ENCODE results near the gene GGNBP2.

DNA sequence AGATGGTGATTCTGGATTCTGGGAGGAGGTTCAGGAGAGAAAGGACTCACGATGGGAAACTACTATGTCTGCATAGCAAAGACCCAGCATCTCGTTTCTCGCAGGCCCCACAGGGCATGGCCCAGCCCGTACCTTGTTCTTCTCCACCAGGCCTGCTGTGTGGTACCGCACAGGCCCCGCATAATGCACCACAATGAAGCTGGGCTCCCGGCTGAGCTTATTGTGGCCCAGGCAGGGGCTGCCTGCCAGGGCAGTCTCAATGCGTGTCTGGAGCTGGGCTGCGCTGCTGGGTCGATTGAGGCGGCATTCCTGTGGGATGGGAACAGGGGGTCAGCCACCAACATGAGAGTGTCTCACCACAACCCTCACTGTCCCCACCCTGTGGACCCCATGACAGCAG, 37.9 kb upstream of the GGNBP2 start:
- TF ChIP-seq GATA2 (IDR thresholded peaks at IDR 0.05; ENCODE audit: low read depth, low read length) (no peak), GATA3 (IDR thresholded peaks at IDR 0.05; ENCODE audit: low read depth, low read length) (no peak)
